ENCODE measurements around the gene EFEMP1. TPM values are rescaled to one million over a fixed set of nuclear protein-coding genes. Genes with fewer than 3 reads are reported as not detected.

EFEMP1 gene
- total RNA-seq, 1 experiment from 2014 or later: 0.34 TPM

DNA sequence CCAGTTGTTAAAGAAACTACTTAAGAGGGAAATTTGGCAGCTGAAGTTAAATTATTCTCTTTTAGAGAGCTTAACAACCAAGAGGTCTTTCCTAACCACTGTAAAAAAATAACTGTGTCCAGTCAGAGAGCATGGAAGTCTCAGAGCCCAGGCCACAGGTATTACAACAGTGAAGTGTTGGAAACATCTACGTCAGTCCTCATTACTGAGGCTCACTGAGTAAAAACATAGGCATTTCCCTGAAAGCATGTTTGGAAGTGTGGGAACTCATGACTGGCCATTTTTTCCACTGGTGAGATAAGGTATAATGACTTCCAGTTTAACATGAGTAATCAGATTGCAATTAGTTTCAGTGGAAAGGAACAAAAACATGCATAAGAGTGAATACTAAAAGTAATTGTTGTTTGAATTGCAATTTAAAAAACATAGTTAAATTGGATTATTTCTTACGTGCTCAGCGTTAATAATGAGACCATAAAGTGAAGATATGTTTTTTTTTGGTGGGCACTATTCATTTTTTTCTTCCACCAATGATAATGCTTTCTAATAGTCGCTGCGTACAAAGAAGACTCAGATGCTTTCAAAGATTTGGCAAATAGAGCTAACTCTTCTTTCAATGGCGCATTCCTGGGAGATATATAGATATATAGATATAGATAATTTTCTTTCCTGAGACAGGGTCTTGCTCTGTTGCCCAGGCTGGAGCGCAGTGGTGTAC lies 60.8 kb downstream of the EFEMP1 start:
- Histone ChIP-seq H4K20me1 (ENCODE audit: insufficient read depth) (no peaks in the 10 kb centered on the region), H3K4me2 (ENCODE audit: low read length) (no peak overlapping the region), H3K27me3 (ENCODE audit: insufficient read depth, low read length) (no peaks in the 10 kb centered on the region), H2AFZ (ENCODE audit: low read depth, low read length, poor library complexity, severe bottlenecking) (no peak overlapping the region), H3K9me2 (ENCODE audit: insufficient read depth) (no peaks in the 10 kb centered on the region), H3K79me2 (ENCODE audit: insufficient read depth, low read length) (no peaks in the 10 kb centered on the region), H3K4me1 (ENCODE audit: control insufficient read depth in 1 of 2, insufficient read depth in 2 of 2, low read length in 2 of 2) (no peaks in the 10 kb centered on the region), H3K36me3 (ENCODE audit: control insufficient read depth in 1 of 2, insufficient read depth in 2 of 2, low read length in 2 of 2) (no peaks in the 10 kb centered on the region), H3K4me3 (replicated peaks in 1 of 2; ENCODE audit: low read depth in 1 of 2, low read length in 2 of 2) (no peak overlapping the region), H3K27ac (ENCODE audit: low read depth, low read length) (no peak overlapping the region), H3K9ac (ENCODE audit: low read length) (no peak overlapping the region), H3K9me3 (ENCODE audit: control insufficient read depth in 1 of 2, insufficient read depth in 1 of 2, low read depth in 1 of 2, low read length in 2 of 2) (no peaks in the 10 kb centered on the region)
- ChIA-PET POLR2A (no interaction called here), CTCF (no interaction called here), RAD21 (ENCODE audit: low non-redundant PET in 1 of 2, low total read pairs in 2 of 2, uncharacterized antibody in 2 of 2, unreplicated experiment in 2 of 2) (no interaction called here)
- intact Hi-C loops (cut with micrococcal nuclease): no loop called here
- BruUV-seq (replicated peaks): no TSS peak
- no peak for DNase-seq (ENCODE audit: low read depth, low spot score)
- TF ChIP-seq CEBPB (IDR thresholded peaks at IDR 0.05; ENCODE audit: low read depth) (peak; percentile 35; the same call in 1 of the 2 replicates), RAD21 (IDR thresholded peaks at IDR 0.05; ENCODE audit: low read depth) (no peak), FOSL1 (IDR thresholded peaks at IDR 0.05; ENCODE audit: low read depth) (0 out of 2 replicates have a peak, but pooled peaks have one; percentile 10), JUND (IDR thresholded peaks at IDR 0.05) (peak; percentile 41)
- no peak for ATAC-seq

DNA sequence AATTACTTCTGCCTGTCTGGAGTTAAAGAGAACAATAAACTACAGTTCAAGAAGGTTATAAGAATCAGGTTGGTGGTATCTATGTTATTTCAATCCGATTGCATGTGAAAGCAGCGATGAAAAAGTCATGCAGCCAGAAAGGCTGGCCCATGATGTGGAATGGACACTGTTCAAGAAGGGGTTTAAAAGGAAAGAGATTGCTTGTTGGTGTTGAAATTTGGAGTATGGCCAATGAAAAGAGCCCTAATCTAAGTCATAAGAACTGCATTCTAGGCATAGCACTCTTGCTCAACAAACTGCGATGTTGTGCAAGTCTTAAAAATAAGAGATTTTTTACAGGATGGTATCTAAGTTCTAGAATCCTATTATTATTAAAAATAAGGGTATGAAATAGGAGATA lies 61.3 kb downstream of the EFEMP1 start:
- Histone ChIP-seq H3K79me2 (ENCODE audit: insufficient read depth, low read length) (no peaks in the 10 kb centered on the region), H3K9ac (ENCODE audit: low read length) (no peak overlapping the region), H3K4me1 (ENCODE audit: control insufficient read depth in 1 of 2, insufficient read depth in 2 of 2, low read length in 2 of 2) (no peaks in the 10 kb centered on the region), H2AFZ (ENCODE audit: low read depth, low read length, poor library complexity, severe bottlenecking) (no peak overlapping the region), H3K9me3 (ENCODE audit: control insufficient read depth in 1 of 2, insufficient read depth in 1 of 2, low read depth in 1 of 2, low read length in 2 of 2) (no peaks in the 10 kb centered on the region), H3K36me3 (ENCODE audit: control insufficient read depth in 1 of 2, insufficient read depth in 2 of 2, low read length in 2 of 2) (no peaks in the 10 kb centered on the region), H3K4me3 (replicated peaks in 1 of 2; ENCODE audit: low read depth in 1 of 2, low read length in 2 of 2) (no peak overlapping the region), H3K27me3 (ENCODE audit: insufficient read depth, low read length) (no peaks in the 10 kb centered on the region), H3K27ac (ENCODE audit: low read depth, low read length) (no peak overlapping the region), H3K9me2 (ENCODE audit: insufficient read depth) (no peaks in the 10 kb centered on the region), H4K20me1 (ENCODE audit: insufficient read depth) (no peaks in the 10 kb centered on the region), H3K4me2 (ENCODE audit: low read length) (no peak overlapping the region)
- intact Hi-C loops (cut with micrococcal nuclease): no loop called here
- POLR2A ChIA-PET: no interaction called here
- DNase-seq (ENCODE audit: low read depth, low spot score): no peak
- RAD21 ChIA-PET (ENCODE audit: low non-redundant PET in 1 of 2, low total read pairs in 2 of 2, uncharacterized antibody in 2 of 2, unreplicated experiment in 2 of 2): no interaction called here
- no peak for ATAC-seq
- BruUV-seq (replicated peaks): no TSS peak
- CTCF ChIA-PET: no interaction called here
- no peak for TF ChIP-seq MAX (IDR thresholded peaks at IDR 0.05)
- TF ChIP-seq CEBPB (IDR thresholded peaks at IDR 0.05; ENCODE audit: low read depth): no peak
- TF ChIP-seq POLR2AphosphoS5 (IDR thresholded peaks at IDR 0.05; ENCODE audit: low read depth, low read length): no peak
- TF ChIP-seq ZFX (IDR thresholded peaks at IDR 0.05): no peak
- TF ChIP-seq SRF (IDR thresholded peaks at IDR 0.05; ENCODE audit: low read depth): no peak
- no peak for TF ChIP-seq JUND (IDR thresholded peaks at IDR 0.05)
- TF ChIP-seq, protein P1, sequence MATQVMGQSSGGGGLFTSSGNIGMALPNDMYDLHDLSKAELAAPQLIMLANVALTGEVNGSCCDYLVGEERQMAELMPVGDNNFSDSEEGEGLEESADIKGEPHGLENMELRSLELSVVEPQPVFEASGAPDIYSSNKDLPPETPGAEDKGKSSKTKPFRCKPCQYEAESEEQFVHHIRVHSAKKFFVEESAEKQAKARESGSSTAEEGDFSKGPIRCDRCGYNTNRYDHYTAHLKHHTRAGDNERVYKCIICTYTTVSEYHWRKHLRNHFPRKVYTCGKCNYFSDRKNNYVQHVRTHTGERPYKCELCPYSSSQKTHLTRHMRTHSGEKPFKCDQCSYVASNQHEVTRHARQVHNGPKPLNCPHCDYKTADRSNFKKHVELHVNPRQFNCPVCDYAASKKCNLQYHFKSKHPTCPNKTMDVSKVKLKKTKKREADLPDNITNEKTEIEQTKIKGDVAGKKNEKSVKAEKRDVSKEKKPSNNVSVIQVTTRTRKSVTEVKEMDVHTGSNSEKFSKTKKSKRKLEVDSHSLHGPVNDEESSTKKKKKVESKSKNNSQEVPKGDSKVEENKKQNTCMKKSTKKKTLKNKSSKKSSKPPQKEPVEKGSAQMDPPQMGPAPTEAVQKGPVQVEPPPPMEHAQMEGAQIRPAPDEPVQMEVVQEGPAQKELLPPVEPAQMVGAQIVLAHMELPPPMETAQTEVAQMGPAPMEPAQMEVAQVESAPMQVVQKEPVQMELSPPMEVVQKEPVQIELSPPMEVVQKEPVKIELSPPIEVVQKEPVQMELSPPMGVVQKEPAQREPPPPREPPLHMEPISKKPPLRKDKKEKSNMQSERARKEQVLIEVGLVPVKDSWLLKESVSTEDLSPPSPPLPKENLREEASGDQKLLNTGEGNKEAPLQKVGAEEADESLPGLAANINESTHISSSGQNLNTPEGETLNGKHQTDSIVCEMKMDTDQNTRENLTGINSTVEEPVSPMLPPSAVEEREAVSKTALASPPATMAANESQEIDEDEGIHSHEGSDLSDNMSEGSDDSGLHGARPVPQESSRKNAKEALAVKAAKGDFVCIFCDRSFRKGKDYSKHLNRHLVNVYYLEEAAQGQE (IDR thresholded peaks at IDR 0.05; ENCODE audit: low read depth): no peak
- TF ChIP-seq ELF1 (IDR thresholded peaks at IDR 0.05; ENCODE audit: borderline replicate concordance, low read depth): no peak
- no peak for TF ChIP-seq ZNF274 (IDR thresholded peaks at IDR 0.05; ENCODE audit: low read depth, low read length)
- no peak for TF ChIP-seq SP1 (IDR thresholded peaks at IDR 0.05; ENCODE audit: low read depth)
- no peak for TF ChIP-seq EZH2 (IDR thresholded peaks at IDR 0.05)
- no peak for TF ChIP-seq SIN3A (IDR thresholded peaks at IDR 0.05; ENCODE audit: low read depth)
- TF ChIP-seq, protein P2, sequence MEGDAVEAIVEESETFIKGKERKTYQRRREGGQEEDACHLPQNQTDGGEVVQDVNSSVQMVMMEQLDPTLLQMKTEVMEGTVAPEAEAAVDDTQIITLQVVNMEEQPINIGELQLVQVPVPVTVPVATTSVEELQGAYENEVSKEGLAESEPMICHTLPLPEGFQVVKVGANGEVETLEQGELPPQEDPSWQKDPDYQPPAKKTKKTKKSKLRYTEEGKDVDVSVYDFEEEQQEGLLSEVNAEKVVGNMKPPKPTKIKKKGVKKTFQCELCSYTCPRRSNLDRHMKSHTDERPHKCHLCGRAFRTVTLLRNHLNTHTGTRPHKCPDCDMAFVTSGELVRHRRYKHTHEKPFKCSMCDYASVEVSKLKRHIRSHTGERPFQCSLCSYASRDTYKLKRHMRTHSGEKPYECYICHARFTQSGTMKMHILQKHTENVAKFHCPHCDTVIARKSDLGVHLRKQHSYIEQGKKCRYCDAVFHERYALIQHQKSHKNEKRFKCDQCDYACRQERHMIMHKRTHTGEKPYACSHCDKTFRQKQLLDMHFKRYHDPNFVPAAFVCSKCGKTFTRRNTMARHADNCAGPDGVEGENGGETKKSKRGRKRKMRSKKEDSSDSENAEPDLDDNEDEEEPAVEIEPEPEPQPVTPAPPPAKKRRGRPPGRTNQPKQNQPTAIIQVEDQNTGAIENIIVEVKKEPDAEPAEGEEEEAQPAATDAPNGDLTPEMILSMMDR (IDR thresholded peaks at IDR 0.05 in 2 of 3, conservative IDR thresholded peaks at IDR 0.05 in 1 of 3; ENCODE audit: borderline replicate concordance in 1 of 3, insufficient read depth in 1 of 3, low read depth in 2 of 3, low read length in 2 of 3): no peak
